HG03565 (cell line): ENCODE measurements around the gene ATP7B.

Experiments
- ATAC-seq: cut with Tn5 transposase; IDR thresholded peaks from one replicate; pipeline ENCODE4 v1.9.1; 2021; ENCODE audit warnings: mild to moderate bottlenecking, moderate library complexity; ENCODE audit not compliant: unreplicated experiment

ATP7B gene

GRCh38 chr13:51978796-51979556 lies 32.3 kb downstream of the ATP7B start:
- no peak for ATAC-seq

- no peak for ATAC-seq
Observed at GRCh38 chr13:51977625-51978024, 33.6 kb downstream of the ATP7B start.

- no peak for ATAC-seq
Observed at GRCh38 chr13:51976890-51977289, 34.4 kb downstream of the ATP7B start.

GRCh38 chr13:51976423-51976822 lies 34.8 kb downstream of the ATP7B start:
- ATAC-seq, result no peak

GRCh38 chr13:51974482-51974881 lies 36.8 kb downstream of the ATP7B start:
- no peak for ATAC-seq

- ATAC-seq, result no peak
Observed at GRCh38 chr13:51971520-51972426, 39.5 kb downstream of the ATP7B start.

- no peak for ATAC-seq
Observed at GRCh38 chr13:51970349-51970748, 40.9 kb downstream of the ATP7B start.

- no peak for ATAC-seq
Observed at GRCh38 chr13:51967482-51968446, 43.5 kb downstream of the ATP7B start.

- no peak for ATAC-seq
Observed at GRCh38 chr13:51966186-51966585, 45.1 kb downstream of the ATP7B start.

GRCh38 chr13:51961493-51962403 lies 49.5 kb downstream of the ATP7B start:
- no peak for ATAC-seq

GRCh38 chr13:51960766-51961165 lies 50.5 kb downstream of the ATP7B start:
- no peak for ATAC-seq

- ATAC-seq, result peak; percentile 63
Observed at GRCh38 chr13:51959773-51960172, 51.5 kb downstream of the ATP7B start.

GRCh38 chr13:51958217-51958547 lies 53.1 kb downstream of the ATP7B start:
- no peak for ATAC-seq

GRCh38 chr13:51957377-51958216 lies 53.7 kb downstream of the ATP7B start:
- peak; percentile 63 for ATAC-seq

GRCh38 chr13:51956717-51957116 lies 54.5 kb downstream of the ATP7B start:
- no peak for ATAC-seq

- no peak for ATAC-seq
Observed at GRCh38 chr13:51955816-51956603, 55.2 kb downstream of the ATP7B start.

GRCh38 chr13:51955281-51955771 lies 55.9 kb downstream of the ATP7B start:
- ATAC-seq, result no peak
